ENCODE measurements around the gene IFT80.

DNA sequence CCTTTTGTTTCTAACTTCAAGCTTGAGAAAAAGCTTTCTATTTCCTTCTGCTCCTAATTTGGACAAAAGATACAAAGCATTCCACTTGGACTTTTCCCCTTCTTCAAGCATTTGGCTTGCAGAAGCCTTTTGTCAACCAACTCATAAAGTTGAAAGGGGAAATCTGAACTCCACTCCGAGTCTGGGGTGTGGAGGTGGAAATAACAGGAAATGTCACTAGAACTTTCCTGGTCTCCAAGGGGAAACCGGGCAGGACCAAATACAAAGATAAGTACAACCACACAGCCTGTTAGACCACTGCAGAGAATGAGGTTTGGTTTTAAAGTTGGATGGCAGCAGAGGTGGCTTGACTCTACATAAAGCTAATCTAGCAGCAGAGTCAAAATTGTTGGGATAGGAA lies 178.0 kb downstream of the IFT80 start:
- TF ChIP-seq, protein P1, sequence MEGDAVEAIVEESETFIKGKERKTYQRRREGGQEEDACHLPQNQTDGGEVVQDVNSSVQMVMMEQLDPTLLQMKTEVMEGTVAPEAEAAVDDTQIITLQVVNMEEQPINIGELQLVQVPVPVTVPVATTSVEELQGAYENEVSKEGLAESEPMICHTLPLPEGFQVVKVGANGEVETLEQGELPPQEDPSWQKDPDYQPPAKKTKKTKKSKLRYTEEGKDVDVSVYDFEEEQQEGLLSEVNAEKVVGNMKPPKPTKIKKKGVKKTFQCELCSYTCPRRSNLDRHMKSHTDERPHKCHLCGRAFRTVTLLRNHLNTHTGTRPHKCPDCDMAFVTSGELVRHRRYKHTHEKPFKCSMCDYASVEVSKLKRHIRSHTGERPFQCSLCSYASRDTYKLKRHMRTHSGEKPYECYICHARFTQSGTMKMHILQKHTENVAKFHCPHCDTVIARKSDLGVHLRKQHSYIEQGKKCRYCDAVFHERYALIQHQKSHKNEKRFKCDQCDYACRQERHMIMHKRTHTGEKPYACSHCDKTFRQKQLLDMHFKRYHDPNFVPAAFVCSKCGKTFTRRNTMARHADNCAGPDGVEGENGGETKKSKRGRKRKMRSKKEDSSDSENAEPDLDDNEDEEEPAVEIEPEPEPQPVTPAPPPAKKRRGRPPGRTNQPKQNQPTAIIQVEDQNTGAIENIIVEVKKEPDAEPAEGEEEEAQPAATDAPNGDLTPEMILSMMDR (IDR thresholded peaks at IDR 0.05; ENCODE audit: low read length) = no peak
- TF ChIP-seq EZH2 (IDR thresholded peaks at IDR 0.05; ENCODE audit: borderline replicate concordance, low read length) = no peak

Data from OCI-LY1 (cell line).